Measurements from ENCODE around the gene RPGRIP1L. TPM values are rescaled to one million over a fixed set of nuclear protein-coding genes. Genes with fewer than 3 reads are reported as not detected.

The RPGRIP1L gene
- total and polyA plus RNA-seq, 2 of the 13 experiments (the other 11 are each of a cell fraction or from before 2014, with no cell fraction given): 5.0 to 13.5 TPM

- in situ Hi-C loops (cut with HindIII; ENCODE audit: extremely low pct_ligation_motif_present, low pct_unique_long_range_greater_than_20kb): no loop called here
- no peaks in the 10 kb centered on the region for H3K36me3 ChIP-seq (replicated peaks in 1 of 2; ENCODE audit: control insufficient read depth in 1 of 2, insufficient read depth in 2 of 2, low read length in 2 of 2)
- intact Hi-C loops (cut with micrococcal nuclease; ENCODE audit: unreplicated experiment): loop anchor here (2.0 kb wide), 1 partner anchor 17 kb away; no protein-coding TSS in a partner anchor
- FAIRE-seq (no peak), ATAC-seq (peak; percentile 32; the same call in 1 of the 3 replicates), DNase-seq (ENCODE audit: low spot score) (no peak)
- WGBS (ENCODE audit: low lambda C conversion rate): 92% methylated on average over 4 of the region's 4 CpGs
- H3K27me3 ChIP-seq (ENCODE audit: control insufficient read depth in 1 of 2, insufficient read depth in 2 of 2, low read length in 2 of 2): no peaks in the 10 kb centered on the region
- peaks cover 4% of the 10 kb centered on the region; the same call in 1 of the 2 replicates for H3K9me3 ChIP-seq (ENCODE audit: low read length)
- no peaks in the 10 kb centered on the region for H4K20me1 ChIP-seq (ENCODE audit: insufficient read depth, low read length)
- no peak overlapping the region for H3K9ac ChIP-seq (ENCODE audit: insufficient read depth, low read depth, low read length)
- peaks cover 31% of the 10 kb centered on the region for H3K79me2 ChIP-seq (ENCODE audit: insufficient read depth, low read length)
- CTCF ChIA-PET (ENCODE audit: low intra/inter-chr PET ratio, low total read pairs): no interaction called here
- peaks cover 37% of the 10 kb centered on the region for H3K4me1 ChIP-seq (ENCODE audit: insufficient read depth, low read length)
- H3K4me2 ChIP-seq (ENCODE audit: low read depth, low read length): no peak overlapping the region
- no peak overlapping the region for H2AFZ ChIP-seq (ENCODE audit: low read length)
- no TSS peak for BruUV-seq (replicated peaks)
- POLR2A ChIA-PET: interaction anchor here (1.1 to 1.4 kb wide), 3 partner anchors 9 to 154 kb away, joined by 3 to 6 read pairs (median 3); no protein-coding TSS in a partner anchor
- no peak overlapping the region for H3K4me3 ChIP-seq (replicated peaks in 1 of 3; ENCODE audit: insufficient read depth in 1 of 3, low read depth in 2 of 3, low read length in 3 of 3)
- H3K27ac ChIP-seq (ENCODE audit: extremely low read length, insufficient read depth, low read length): no peak overlapping the region
- TF ChIP-seq NFYC (CRISPR knock-in tag; IDR thresholded peaks at IDR 0.05): peak; percentile 70
- TF ChIP-seq ZNF101 (CRISPR knock-in tag; IDR thresholded peaks at IDR 0.05; ENCODE audit: borderline replicate concordance, low read depth): no peak
- peak; percentile 19; the same call in 1 of the 2 replicates for TF ChIP-seq USF2 (IDR thresholded peaks at IDR 0.05; ENCODE audit: low read depth, low read length)
- TF ChIP-seq USF2 (CRISPR knock-in tag; IDR thresholded peaks at IDR 0.05; ENCODE audit: borderline replicate concordance): no peak
- TF ChIP-seq ZFY (CRISPR knock-in tag; IDR thresholded peaks at IDR 0.05): no peak
- no peak for TF ChIP-seq ZNF326 (CRISPR knock-in tag; IDR thresholded peaks at IDR 0.05; ENCODE audit: borderline replicate concordance)
- no peak for TF ChIP-seq UBTF (CRISPR knock-in tag; IDR thresholded peaks at IDR 0.05)
- TF ChIP-seq DZIP1 (CRISPR knock-in tag; IDR thresholded peaks at IDR 0.05): no peak
- peak; percentile 75 for TF ChIP-seq NFYB (CRISPR knock-in tag; IDR thresholded peaks at IDR 0.05)
- no peak for TF ChIP-seq ATM (IDR thresholded peaks at IDR 0.05; ENCODE audit: borderline replicate concordance)
- no peak for TF ChIP-seq TMF1 (CRISPR knock-in tag; IDR thresholded peaks at IDR 0.05; ENCODE audit: low read depth)
- TF ChIP-seq AFF4 (CRISPR knock-in tag; IDR thresholded peaks at IDR 0.05): no peak
- no peak for TF ChIP-seq TEAD2 (CRISPR knock-in tag; IDR thresholded peaks at IDR 0.05)
- TF ChIP-seq POGZ (CRISPR knock-in tag; IDR thresholded peaks at IDR 0.05): 0 out of 2 replicates have a peak, but pooled peaks have one; percentile 19
Measured at GRCh38 chr16:53745753-53746266, 42.2 kb upstream of the RPGRIP1L start.
